ENCODE data around the gene SCAMP1.

The SCAMP1 gene

DNA sequence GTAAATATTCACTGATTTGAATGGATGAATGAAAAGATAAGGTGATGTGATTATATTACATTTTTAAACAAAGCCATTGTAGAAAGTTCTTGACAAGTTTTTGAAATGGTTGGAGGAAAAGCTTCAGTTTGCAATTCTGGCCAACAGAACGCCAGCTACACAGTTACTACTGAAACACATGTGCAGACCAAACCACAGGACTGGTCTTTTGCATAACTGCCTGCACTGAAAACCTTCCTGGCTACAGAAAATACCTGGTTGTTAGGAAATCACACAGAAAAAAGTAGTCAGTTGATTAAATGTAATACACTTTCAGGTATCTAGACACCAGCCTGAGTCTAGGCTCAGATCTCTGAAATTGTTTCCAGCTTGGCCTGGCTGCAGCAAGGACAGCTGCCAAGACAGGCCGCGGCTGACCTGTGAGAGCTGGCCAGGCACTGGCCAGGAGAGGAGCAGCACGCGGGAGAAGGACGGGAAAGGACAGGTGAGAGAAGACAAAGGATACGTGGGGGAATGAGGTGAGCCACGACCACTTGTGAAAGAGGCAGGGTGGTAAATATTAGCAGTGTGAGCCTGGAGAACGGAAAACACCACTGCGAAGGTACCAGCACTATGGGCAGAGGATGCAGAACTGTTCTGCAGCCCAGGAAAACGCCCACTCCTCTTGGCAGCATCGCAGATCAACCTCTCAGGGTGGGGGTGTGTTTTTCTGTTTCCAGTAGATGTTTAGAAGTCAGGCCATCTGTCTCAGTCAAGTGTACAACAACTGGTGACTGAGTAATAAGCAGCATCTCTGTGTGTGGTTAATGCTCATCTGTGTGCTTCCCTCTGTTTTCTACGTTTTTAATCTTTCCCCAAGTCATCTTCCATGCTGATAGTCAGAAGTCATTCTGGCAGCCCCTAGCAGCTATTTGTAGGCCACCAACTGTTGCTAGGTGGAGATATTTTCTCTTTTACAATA, 137.4 kb downstream of the SCAMP1 start:
- DNase-seq = no peak

- no peak for DNase-seq
Observed at GRCh38 chr5:78499485-78499884, 139.1 kb downstream of the SCAMP1 start.

- DNase-seq = no peak
Observed at GRCh38 chr5:78500028-78500427, 139.6 kb downstream of the SCAMP1 start.

GRCh38 chr5:78500871-78501270, 140.5 kb downstream of the SCAMP1 start:
- no peak for DNase-seq

DNA sequence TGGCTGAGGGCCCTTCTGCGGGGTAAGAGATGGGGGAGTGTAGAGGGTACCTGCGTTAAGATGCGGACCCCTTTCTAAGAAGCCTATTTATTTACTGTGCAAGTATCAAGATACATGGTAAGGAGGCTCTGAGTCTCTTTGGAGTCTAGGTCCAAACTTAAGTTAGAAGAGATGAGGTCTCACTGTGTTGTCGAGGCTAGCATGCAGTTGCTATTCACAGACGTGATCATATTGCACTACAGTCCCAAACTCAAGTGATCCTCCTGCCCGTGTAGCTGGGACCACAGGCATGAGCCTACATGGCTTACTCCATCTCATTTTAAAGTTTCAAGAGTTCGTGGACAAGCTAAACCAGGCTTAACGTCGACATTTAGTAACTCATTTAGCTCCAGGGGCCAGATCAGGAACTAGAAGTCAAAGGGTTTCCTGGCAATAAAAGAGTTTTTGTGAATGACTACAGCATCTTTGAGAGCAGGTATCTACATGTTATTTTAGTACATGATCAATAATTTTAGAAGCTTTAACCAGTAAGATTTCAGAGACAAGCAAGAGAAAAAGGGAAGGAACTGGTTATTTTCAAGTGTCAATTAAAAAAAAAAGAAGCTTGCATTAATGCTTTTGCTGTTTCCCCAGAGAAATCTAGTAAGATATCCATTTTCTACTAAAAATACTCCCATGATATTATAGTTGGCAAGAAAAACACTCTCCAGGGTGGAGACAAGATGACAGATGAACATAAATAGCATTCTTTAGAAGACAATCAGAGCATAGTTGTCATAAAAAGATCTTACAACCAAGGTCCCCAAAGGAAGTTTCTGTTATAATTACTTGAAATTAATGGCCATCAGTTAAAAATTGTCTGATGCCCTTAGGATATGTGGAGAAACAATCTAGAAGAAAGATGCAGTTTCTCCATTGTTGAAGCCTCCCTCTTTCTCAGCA, 141.3 kb downstream of the SCAMP1 start:
- no peak for DNase-seq

DNA sequence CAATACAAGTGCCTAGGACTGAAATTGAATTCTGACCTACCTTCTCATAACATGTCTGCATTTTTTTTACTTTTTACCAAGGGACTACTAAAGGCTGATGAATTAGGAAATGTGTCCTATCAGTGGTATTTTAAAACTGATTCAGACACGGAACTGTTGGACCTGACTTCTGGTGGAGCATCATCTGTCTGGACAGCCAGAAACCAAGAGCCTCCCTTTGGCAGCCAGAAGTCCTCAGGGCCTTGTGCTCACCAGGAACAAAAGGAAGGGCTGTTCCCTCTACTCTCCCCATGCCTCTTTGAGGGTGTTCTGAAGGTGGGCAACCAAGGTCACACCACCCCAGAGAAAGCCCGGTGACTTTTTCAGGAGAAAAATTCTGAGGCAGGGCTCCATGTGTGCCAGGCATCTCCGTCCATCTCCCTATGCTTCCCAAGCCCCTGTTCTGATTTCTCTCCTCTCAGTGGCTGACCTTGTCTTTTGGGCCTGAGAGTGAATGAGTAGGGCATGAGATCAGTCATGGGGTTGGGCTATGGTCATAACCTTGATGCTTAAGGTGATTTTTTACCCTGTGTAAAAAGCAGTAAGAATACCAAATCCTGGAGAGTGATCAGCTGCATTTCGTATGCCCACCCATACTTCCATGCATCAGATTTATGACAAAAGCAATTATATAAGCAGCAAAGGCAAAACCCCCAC, 143.7 kb downstream of the SCAMP1 start:
- no peak for DNase-seq

DNA sequence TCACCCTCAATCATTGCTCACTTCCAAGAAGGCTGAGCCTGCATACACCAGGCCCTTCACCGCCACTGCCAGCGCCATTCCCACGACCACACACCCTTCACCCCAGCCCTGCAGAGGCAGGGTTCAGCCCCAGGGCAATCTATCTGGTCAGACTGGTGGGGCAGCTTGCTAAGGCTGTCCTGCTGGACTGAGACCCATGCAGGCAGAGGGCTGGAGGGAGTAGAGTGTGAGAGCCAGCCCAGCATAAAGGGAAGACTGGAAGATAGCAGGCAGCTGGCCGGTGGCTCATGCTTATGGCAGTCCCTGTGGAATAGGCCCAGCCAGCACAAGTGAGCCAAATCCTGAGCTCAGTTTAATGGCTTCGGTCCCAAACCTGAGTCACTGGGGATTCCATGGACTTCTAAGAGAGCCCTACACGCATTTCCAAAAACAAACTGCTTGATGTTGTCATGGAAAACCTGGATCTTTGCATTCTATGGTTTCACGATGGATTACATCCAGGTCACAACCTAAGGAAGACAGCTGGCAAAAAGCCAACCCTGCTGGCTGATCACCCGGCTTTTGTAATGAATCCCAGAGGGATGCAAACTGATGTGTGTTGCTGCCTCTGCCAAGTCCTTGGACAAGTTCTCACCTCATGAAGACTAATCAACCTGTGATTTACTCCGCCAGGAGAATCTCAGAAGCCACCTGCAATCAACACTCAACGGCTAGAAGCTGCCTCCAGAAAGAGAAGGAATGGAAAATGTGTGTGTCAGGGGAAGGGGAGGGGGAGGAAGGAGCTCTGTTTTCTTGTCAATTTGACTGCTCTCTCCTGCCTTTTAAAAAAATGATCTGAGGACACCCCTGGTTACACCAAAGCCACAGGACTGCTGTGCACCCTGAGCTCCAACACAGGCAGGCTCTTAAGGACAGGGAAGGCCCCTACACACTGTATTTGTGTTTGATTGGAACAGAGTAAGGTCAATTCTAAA, 144.6 kb downstream of the SCAMP1 start:
- no peak for DNase-seq

DNA sequence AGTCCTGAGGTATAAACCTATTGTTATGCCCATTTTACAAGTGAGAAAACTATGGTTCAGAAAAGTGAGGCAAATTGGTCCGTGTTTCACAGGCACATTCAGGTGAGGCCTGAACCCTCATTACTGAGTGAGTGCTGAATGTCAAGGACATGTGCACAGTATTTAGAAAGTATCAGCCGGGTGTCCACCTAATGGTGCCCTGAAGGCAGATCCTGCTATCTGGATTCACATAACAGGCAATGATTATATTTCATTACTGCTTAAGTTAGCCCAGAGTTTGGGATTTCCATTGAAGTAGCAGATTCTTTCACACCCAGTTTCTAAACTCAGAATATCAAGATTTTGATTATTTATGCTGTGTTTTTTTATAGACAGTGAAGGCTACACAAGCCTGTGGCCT, 145.4 kb downstream of the SCAMP1 start:
- DNase-seq = no peak

GRCh38 chr5:78506261-78507024, 146.0 kb downstream of the SCAMP1 start:
- no peak for DNase-seq

DNA sequence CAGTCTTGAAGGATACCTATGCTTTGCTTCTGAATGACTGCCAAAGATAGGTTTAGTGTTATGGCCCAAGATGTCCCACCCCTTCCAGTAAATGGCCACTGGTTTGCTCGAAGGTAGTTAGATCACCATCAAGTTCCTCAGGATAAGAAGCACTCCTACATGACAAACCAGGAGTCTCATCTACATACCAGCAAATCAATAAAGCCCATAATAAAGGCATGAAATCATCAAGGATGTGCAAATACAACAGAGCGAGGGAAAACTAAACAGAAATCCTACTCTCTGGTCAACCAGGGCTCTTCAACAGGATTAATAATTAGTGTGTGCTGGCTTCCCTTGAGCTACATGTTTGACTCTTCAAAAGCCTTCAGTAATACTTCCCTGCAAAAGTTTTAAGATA, 147.1 kb downstream of the SCAMP1 start:
- DNase-seq = no peak

DNA sequence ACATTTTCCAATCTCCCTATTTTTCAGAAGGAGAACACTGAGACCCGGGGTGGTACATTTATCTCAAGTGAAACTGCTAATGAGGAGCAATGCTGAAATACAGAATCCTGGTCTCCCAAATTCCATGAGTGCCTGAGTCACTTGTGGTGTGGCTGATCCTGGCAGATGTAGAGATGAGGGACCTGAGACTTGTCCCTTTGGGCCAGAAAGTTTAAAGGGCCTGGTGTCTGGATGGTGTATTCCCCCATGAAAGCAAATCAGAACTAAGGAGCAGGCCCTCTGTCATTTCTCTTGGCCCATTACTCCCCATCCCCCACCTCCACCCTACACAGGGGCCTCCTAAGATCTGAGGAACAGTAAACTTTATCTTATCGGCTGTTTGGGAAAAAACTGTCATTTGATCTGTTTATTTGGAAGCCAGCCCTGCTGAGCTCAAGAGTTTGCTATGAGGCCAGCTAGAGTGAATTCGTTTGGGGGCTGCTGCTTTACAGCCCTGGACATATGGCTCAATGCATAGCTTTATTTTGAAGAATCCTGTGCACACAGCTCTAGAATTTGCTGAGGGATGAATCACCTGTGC, 147.9 kb downstream of the SCAMP1 start:
- DNase-seq = no peak

GRCh38 chr5:78509145-78509865, 148.9 kb downstream of the SCAMP1 start:
- DNase-seq = no peak

DNA sequence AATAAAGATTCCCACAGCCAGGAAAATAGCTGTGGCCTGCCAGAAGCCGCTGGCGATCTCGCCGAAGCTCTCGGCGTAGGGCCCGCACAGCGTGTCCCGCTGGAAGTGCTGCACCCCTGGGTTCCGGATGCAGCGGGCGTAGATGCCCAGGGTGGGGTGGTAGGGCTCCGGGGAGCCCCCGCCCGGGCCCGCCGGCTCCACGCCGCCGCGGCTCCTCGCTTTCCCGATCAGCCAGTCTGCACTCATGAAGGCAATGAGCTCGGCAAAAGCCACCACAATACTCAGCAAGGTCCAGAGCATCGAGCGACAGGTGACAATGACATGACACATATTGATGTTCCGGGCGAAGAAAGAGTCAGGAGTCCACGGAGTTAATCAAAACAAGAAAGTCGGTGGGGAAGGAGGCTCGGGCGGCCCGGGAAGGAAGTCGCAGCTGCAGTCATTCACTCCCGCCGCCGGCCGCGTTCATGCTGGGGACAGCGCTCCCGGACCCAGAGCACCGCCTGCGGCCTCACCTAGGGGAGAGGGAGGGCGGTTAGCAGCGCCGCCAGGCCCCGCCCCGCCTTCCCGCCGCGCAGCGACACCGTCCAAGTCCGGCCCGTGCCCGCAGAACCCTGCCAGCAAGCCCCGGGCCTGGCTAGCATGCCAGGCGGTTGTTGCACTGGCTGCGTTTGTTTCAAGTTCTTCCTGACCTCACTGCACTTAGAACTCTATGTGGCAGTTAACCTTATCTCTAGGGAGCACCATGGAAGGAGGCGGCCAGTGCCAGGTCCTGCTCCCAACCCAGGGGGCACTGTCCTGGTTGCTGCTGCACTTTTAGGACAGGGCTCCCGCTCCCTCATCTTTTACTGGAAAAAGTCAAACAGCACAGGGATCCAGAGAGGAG, 149.7 kb downstream of the SCAMP1 start:
- DNase-seq = no peak

DNA sequence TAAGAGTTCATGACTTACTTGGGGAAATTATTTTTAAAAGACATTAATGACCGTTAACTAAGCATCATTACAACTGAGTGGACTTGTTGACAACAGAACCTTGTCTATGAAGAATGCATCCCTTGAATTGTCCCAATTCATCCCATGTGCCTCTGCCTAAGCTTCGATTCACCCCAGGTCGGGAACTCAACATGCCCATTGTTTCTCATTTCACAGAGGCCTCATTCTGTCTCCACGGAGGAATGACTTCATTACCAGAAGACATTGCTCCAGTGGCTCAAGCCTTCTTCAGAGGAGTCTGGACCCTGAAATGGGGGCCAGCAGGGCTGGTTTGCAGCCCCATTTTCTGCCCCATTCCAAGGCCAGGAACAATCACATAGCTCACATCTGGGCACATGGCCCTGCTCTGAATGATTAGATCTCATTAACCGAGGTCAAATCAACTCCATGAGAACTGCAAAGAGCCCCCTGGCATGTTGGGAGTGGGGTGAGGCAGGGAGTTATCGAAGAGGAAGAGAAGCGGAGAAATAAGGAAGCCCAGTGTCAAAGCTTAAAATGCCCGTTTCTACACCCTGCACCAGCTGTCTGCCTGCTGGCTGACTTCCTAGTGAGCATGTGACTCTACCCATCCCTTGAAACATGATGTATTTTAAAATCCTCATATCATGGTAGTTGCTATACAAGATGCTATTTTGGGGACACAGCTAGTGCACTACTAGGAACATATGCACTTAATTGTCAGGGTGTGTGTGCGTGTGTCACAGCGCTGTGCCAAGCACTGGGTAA, 150.9 kb downstream of the SCAMP1 start:
- no peak for DNase-seq

DNA sequence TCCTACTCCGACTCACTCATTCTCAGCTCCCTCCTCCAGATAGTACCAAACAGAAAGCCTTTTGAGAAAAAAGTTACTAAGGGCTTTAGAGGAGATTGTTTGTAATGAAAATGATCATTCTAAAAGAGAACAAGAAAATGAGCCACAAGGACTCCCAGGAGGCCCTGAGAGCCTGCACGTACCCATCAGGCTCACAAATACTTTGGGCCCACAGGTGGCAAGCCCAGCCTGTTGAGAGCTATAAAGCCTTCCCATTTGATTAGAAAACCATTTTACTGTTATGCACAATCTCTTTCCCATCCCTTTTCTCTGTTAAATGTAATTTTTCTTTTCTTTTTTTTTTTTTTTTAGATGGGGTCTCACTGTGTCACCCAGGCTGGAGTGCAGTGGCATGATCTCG, 152.0 kb downstream of the SCAMP1 start:
- DNase-seq = no peak

DNA sequence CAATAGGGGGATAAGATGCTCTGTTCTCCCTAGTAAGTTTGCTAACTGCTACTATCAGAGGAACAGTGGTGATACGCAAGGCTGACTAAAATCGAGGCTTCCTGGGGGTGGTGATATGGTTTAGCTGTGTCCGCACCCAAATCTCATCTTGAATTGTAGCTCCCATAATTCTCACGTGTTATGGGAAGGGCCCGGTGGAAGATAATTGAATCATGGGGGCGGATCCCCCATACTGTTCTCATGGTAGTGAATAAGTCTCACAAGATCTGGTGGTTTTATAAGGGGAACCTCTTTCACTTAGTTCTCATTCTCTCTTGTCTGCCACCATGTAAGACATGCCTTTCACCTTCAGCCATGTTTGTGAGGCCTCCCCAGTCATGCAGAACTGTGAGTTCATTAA, 153.0 kb downstream of the SCAMP1 start:
- no peak for DNase-seq

- DNase-seq = no peak
Observed at GRCh38 chr5:78514427-78515330, 154.3 kb downstream of the SCAMP1 start.

Measured in RPMI8226 (cell line).